A673 (cell line): ENCODE results near the gene SYTL1. TPM values are rescaled to one million over a fixed set of nuclear protein-coding genes. Genes with fewer than 3 reads are reported as not detected.

Experiments used
- BruUV-seq: library from RNA; stranded (reverse); fragments of 400-500 nt; replicated peaks from 2 replicates; lab custom pipeline; 2021; lab: Mats Ljungman, UMichigan
- CTCF ChIA-PET: fragments of 300-600 bp; sonication (Branson Sonifier 250); formaldehyde crosslinking; loops from one replicate; lab custom pipeline; 2022; ENCODE audit warnings: antibody characterized with exemption; lab: Charles Lee
- POLR2A ChIA-PET: fragments of 300-600 bp; sonication (Branson Sonifier 250); formaldehyde crosslinking; loops from one replicate; lab custom pipeline; 2022; ENCODE audit warnings: antibody characterized with exemption; ENCODE audit not compliant: low non-redundant PET; lab: Charles Lee
- DNase-seq: peaks from one replicate; pipeline ENCODE4 v3.0.0-alpha.2; 2015; ENCODE audit warnings: low spot score
- H3K27ac ChIP-seq: fragments of 200-600 bp; sonication (generic); 2 replicates; pipeline ENCODE4 v1.5.1; 2016; ENCODE audit warnings: mixed run types, low read depth, mild to moderate bottlenecking, mixed read lengths, antibody characterized with exemption, low read length; ENCODE audit not compliant: poor library complexity, severe bottlenecking
- H3K27me3 ChIP-seq: fragments of 200-600 bp; sonication (generic); replicated peaks from 2 replicates; pipeline ENCODE4 v1.6.1; 2017; ENCODE audit warnings: mixed run types, low read depth, mild to moderate bottlenecking, mixed read lengths, antibody characterized with exemption, low read length; ENCODE audit not compliant: insufficient read depth, poor library complexity
- H3K36me3 ChIP-seq: fragments of 200-600 bp; sonication (generic); 2 replicates; pipeline ENCODE4 v1.6.1; 2016; ENCODE audit warnings: mixed run types, mild to moderate bottlenecking, mixed read lengths, antibody characterized with exemption, low read length; ENCODE audit not compliant: insufficient read depth, poor library complexity, severe bottlenecking
- H3K4me1 ChIP-seq: fragments of 200-600 bp; sonication (generic); 2 replicates; pipeline ENCODE4 v1.6.1; 2017; ENCODE audit warnings: mixed run types, mild to moderate bottlenecking, mixed read lengths, antibody characterized with exemption, low read length; ENCODE audit not compliant: insufficient read depth, poor library complexity, severe bottlenecking
- H3K4me3 ChIP-seq: fragments of 200-600 bp; sonication (generic); 2 replicates; pipeline ENCODE4 v1.5.1; 2016; ENCODE audit warnings: low read depth, mixed run types, mild to moderate bottlenecking, mixed read lengths, low read length; ENCODE audit not compliant: poor library complexity, severe bottlenecking
- H3K9me3 ChIP-seq: fragments of 200-600 bp; sonication (generic); 2 replicates; pipeline ENCODE4 v1.6.1; 2016; ENCODE audit warnings: mixed run types, low read depth, mild to moderate bottlenecking, mixed read lengths, antibody characterized with exemption, low read length; ENCODE audit not compliant: poor library complexity, severe bottlenecking
- CTCF ChIP-seq: fragments of 300-800, 200-600 bp; sonication (generic); conservative IDR thresholded peaks from 2 replicates; pipeline ENCODE4 v1.5.1; 2017; ENCODE audit warnings: low read depth, mild to moderate bottlenecking, antibody characterized with exemption, low read length, moderate library complexity, mixed read lengths
- EZH2 ChIP-seq: fragments of 200-600 bp; sonication (generic); IDR thresholded peaks from 2 replicates; pipeline ENCODE4 v1.6.1; 2017; ENCODE audit warnings: borderline replicate concordance, low read depth, mild to moderate bottlenecking, mixed read lengths, antibody characterized with exemption, low read length; ENCODE audit not compliant: poor library complexity, severe bottlenecking
- intact Hi-C: fragments of 100-400 bp; cut with micrococcal nuclease; formaldehyde crosslinking; loops from one replicate; pipeline ENCODE4 v1.10.0; 2022; ENCODE audit not compliant: unreplicated experiment
- total RNA-seq: library from RNA; stranded (reverse); gene quantifications from 2 replicates; pipeline ENCODE4 v1.2.3, GENCODE V29; 2021

The SYTL1 gene
- total RNA-seq, 1 experiment from 2014 or later, result 2.1 TPM

DNA sequence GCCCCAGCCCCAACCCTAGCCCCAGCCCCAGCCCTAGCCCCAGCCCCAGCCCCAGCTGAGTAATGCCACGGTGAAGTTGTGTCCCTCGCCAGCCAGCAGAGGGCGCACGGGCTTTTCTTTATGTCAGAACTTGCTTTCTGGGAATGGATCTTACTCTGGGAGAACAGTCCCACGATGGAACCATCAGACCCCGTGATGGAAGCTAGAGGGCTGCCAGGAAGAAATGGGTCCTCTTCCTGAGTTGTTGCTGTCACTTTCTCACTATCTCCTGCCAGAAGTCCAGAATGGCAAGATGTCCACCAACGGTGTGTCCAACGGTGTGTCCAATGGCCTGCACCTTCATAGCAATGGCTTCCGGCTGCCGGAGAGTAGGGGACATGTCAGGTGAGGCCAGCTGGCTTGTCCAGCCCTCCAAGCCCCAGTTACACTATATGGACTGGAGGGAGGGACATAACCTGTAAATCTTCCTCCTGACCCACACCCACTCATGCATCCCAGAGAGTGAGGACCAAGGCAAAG lies 45.0 kb upstream of the SYTL1 start:
- no peaks in the 10 kb centered on the region for H3K9me3 ChIP-seq
- peaks cover 4% of the 10 kb centered on the region for H3K4me1 ChIP-seq
- H3K4me3 ChIP-seq, result no peak overlapping the region
- no peak overlapping the region for H3K27ac ChIP-seq
- peaks cover 7% of the 10 kb centered on the region for H3K36me3 ChIP-seq
- TF ChIP-seq CTCF (peak; percentile 82), EZH2 (no peak)
- H3K27me3 ChIP-seq, result no peaks in the 10 kb centered on the region
- ChIA-PET CTCF (interaction anchor here (0.6 to 2.1 kb wide), 10 partner anchors 11 to 366 kb away, joined by 3 to 15 read pairs (median 4); no protein-coding TSS in a partner anchor), POLR2A (interaction anchor here (0.7 kb wide), 1 partner anchor 823 kb away, joined by 3 read pairs; no protein-coding TSS in a partner anchor)
- DNase-seq, result peak; percentile 71
- BruUV-seq, result no TSS peak
- intact Hi-C loops, result no loop called here

GRCh38 chr1:27297903-27298302 lies 43.9 kb upstream of the SYTL1 start:
- no peak overlapping the region for H3K4me3 ChIP-seq
- DNase-seq, result no peak
- H3K4me1 ChIP-seq, result peaks cover 4% of the 10 kb centered on the region
- H3K9me3 ChIP-seq, result no peaks in the 10 kb centered on the region
- intact Hi-C loops, result no loop called here
- ChIA-PET POLR2A (interaction anchor here (0.6 kb wide), 1 partner anchor 15 kb away, joined by 9 read pairs; no protein-coding TSS in a partner anchor), CTCF (no interaction called here)
- BruUV-seq, result no TSS peak
- TF ChIP-seq CTCF (no peak), EZH2 (no peak)
- no peaks in the 10 kb centered on the region for H3K27me3 ChIP-seq
- no peak overlapping the region for H3K27ac ChIP-seq
- H3K36me3 ChIP-seq, result peaks cover 10% of the 10 kb centered on the region

GRCh38 chr1:27298632-27299384 lies 43.0 kb upstream of the SYTL1 start:
- Histone ChIP-seq H3K4me1 (peaks cover 4% of the 10 kb centered on the region), H3K36me3 (peaks cover 10% of the 10 kb centered on the region), H3K27me3 (no peaks in the 10 kb centered on the region), H3K9me3 (no peaks in the 10 kb centered on the region), H3K4me3 (no peak overlapping the region), H3K27ac (no peak overlapping the region)
- no peak for DNase-seq
- no TSS peak for BruUV-seq
- TF ChIP-seq CTCF (no peak), EZH2 (no peak)
- ChIA-PET POLR2A (no interaction called here), CTCF (interaction anchor here (0.8 to 2.8 kb wide), 2 partner anchors 92 to 254 kb away, joined by 3 to 8 read pairs; no protein-coding TSS in a partner anchor)
- intact Hi-C loops, result no loop called here
